ENCODE data around the gene ZCCHC24. TPM values are rescaled to one million over a fixed set of nuclear protein-coding genes. Genes with fewer than 3 reads are reported as not detected.

Gene ZCCHC24
- polyA plus RNA-seq, 4 donors = 0.89 to 13.0 (median 11.4) TPM

- H3K4me3 ChIP-seq (ENCODE audit: low read depth in 1 of 3, low read length in 3 of 3) = peak overlapping the region; percentile 65 to 92 (median 79)
- no peaks in the 10 kb centered on the region for H3K9me3 ChIP-seq (ENCODE audit: control insufficient read depth in 2 of 2, insufficient read depth in 1 of 2, low read depth in 1 of 2, low read length in 1 of 2)
- DNase-seq (no peak), FAIRE-seq (no peak)
- peaks cover 3 to 30% (median 7%) of the 10 kb centered on the region in 3 donors for H3K4me1 ChIP-seq (ENCODE audit: control insufficient read depth in 3 of 3, insufficient read depth in 2 of 3, low read depth in 1 of 3, low read length in 2 of 3)
- peaks cover 11 to 54% (median 21%) of the 10 kb centered on the region in 3 donors for H3K36me3 ChIP-seq (ENCODE audit: control insufficient read depth in 3 of 3, insufficient read depth in 2 of 3, low read depth in 1 of 3, low read length in 3 of 3)
- WGBS, 3 donors = 42 to 58% (median 42%) methylated on average over 3 of the region's 3 CpGs
- no peaks in the 10 kb centered on the region for H3K27me3 ChIP-seq (ENCODE audit: control insufficient read depth in 3 of 3, insufficient read depth in 3 of 3, low read length in 3 of 3)
- H3K27ac ChIP-seq (ENCODE audit: low read depth in 1 of 3, low read length in 2 of 3) = peak overlapping the region; percentile 34 to 92 (median 74)
Measured at GRCh38 chr10:79348640-79348988, 96.8 kb downstream of the ZCCHC24 start.

GRCh38 chr10:79347894-79348639 is 97.4 kb downstream of the ZCCHC24 start:
- Histone ChIP-seq H3K9me3 (ENCODE audit: control insufficient read depth in 2 of 2, insufficient read depth in 1 of 2, low read depth in 1 of 2, low read length in 1 of 2) (no peaks in the 10 kb centered on the region), H3K4me3 (ENCODE audit: low read depth in 1 of 3, low read length in 3 of 3) (peak overlapping the region; percentile 65 to 92 (median 79)), H3K27ac (ENCODE audit: low read depth in 1 of 3, low read length in 2 of 3) (peak overlapping the region; percentile 74 to 92 (median 83)), H3K27me3 (ENCODE audit: control insufficient read depth in 3 of 3, insufficient read depth in 3 of 3, low read length in 3 of 3) (no peaks in the 10 kb centered on the region), H3K36me3 (ENCODE audit: control insufficient read depth in 3 of 3, insufficient read depth in 2 of 3, low read depth in 1 of 3, low read length in 3 of 3) (peaks cover 11 to 48% (median 21%) of the 10 kb centered on the region in 3 donors), H3K4me1 (ENCODE audit: control insufficient read depth in 3 of 3, insufficient read depth in 2 of 3, low read depth in 1 of 3, low read length in 2 of 3) (peaks cover 3 to 33% (median 7%) of the 10 kb centered on the region in 3 donors)
- 2 to 6% (median 2%) methylated on average over 32 to 34 of the region's 34 CpGs for whole genome bisulfite sequencing, 3 donors
- peak; percentile 72 to 89 for DNase-seq
- no peak for FAIRE-seq

GRCh38 chr10:79347226-79347893 is 98.1 kb downstream of the ZCCHC24 start, which contains the start of gene PPIF:
PPIF (plus strand) TSS chr10:79347469; CDS start chr10:79347549, 80 bp downstream.
- no peak for FAIRE-seq
- WGBS, 3 donors = 0 to 1% (median 1%) methylated on average over 44 to 77 of the region's 77 CpGs
- peak within 1 kb of the TSS; percentile 74 to 92 (median 83) for H3K27ac ChIP-seq (ENCODE audit: low read depth in 1 of 3, low read length in 2 of 3)
- H3K4me1 ChIP-seq (ENCODE audit: control insufficient read depth in 3 of 3, insufficient read depth in 2 of 3, low read depth in 1 of 3, low read length in 2 of 3) = peaks cover 3 to 34% (median 7%) of the 10 kb centered on the region in 3 donors
- H3K4me3 ChIP-seq (ENCODE audit: low read depth in 1 of 3, low read length in 3 of 3) = peak within 1 kb of the TSS; percentile 65 to 92 (median 79)
- peak; percentile 95 to 97 for DNase-seq
- H3K9me3 ChIP-seq (ENCODE audit: control insufficient read depth in 2 of 2, insufficient read depth in 1 of 2, low read depth in 1 of 2, low read length in 1 of 2) = no peaks in the 10 kb centered on the region
- no peaks in the 10 kb centered on the region for H3K27me3 ChIP-seq (ENCODE audit: control insufficient read depth in 3 of 3, insufficient read depth in 3 of 3, low read length in 3 of 3)
- peaks cover 5 to 41% (median 14%) of the 10 kb centered on the region in 3 donors for H3K36me3 ChIP-seq (ENCODE audit: control insufficient read depth in 3 of 3, insufficient read depth in 2 of 3, low read depth in 1 of 3, low read length in 3 of 3)

GRCh38 chr10:79346388-79347225 is 98.8 kb downstream of the ZCCHC24 start:
- WGBS, 3 donors = 62 to 63% (median 62%) methylated on average over 12 of the region's 12 CpGs
- no peak for FAIRE-seq
- peaks cover 0 to 34% (median 8%) of the 10 kb centered on the region in 3 donors for H3K36me3 ChIP-seq (ENCODE audit: control insufficient read depth in 3 of 3, insufficient read depth in 2 of 3, low read depth in 1 of 3, low read length in 3 of 3)
- no peak overlapping the region for H3K27ac ChIP-seq (ENCODE audit: low read depth in 1 of 3, low read length in 2 of 3)
- no peaks in the 10 kb centered on the region for H3K9me3 ChIP-seq (ENCODE audit: control insufficient read depth in 2 of 2, insufficient read depth in 1 of 2, low read depth in 1 of 2, low read length in 1 of 2)
- H3K27me3 ChIP-seq (ENCODE audit: control insufficient read depth in 3 of 3, insufficient read depth in 3 of 3, low read length in 3 of 3) = no peaks in the 10 kb centered on the region
- H3K4me1 ChIP-seq (ENCODE audit: control insufficient read depth in 3 of 3, insufficient read depth in 2 of 3, low read depth in 1 of 3, low read length in 2 of 3) = peaks cover 3 to 34% (median 7%) of the 10 kb centered on the region in 3 donors
- no peak overlapping the region for H3K4me3 ChIP-seq (ENCODE audit: low read depth in 1 of 3, low read length in 3 of 3)
- DNase-seq = no peak

- Histone ChIP-seq H3K27me3 (ENCODE audit: control insufficient read depth in 3 of 3, insufficient read depth in 3 of 3, low read length in 3 of 3) (no peaks in the 10 kb centered on the region), H3K4me1 (ENCODE audit: control insufficient read depth in 3 of 3, insufficient read depth in 2 of 3, low read depth in 1 of 3, low read length in 2 of 3) (peaks cover 3 to 34% (median 7%) of the 10 kb centered on the region in 3 donors), H3K9me3 (ENCODE audit: control insufficient read depth in 2 of 2, insufficient read depth in 1 of 2, low read depth in 1 of 2, low read length in 1 of 2) (no peaks in the 10 kb centered on the region), H3K27ac (ENCODE audit: low read depth in 1 of 3, low read length in 2 of 3) (no peak overlapping the region), H3K4me3 (ENCODE audit: low read depth in 1 of 3, low read length in 3 of 3) (no peak overlapping the region), H3K36me3 (ENCODE audit: control insufficient read depth in 3 of 3, insufficient read depth in 2 of 3, low read depth in 1 of 3, low read length in 3 of 3) (peaks cover 0 to 29% (median 8%) of the 10 kb centered on the region in 3 donors)
- DNase-seq (no peak), FAIRE-seq (no peak)
- 92 to 95% (median 93%) methylated on average over 2 of the region's 2 CpGs for WGBS, 3 donors
Measured at GRCh38 chr10:79346012-79346340, 99.4 kb downstream of the ZCCHC24 start.

GRCh38 chr10:79345241-79346011 is 100.0 kb downstream of the ZCCHC24 start:
- Histone ChIP-seq H3K4me1 (ENCODE audit: control insufficient read depth in 3 of 3, insufficient read depth in 2 of 3, low read depth in 1 of 3, low read length in 2 of 3) (peaks cover 3 to 34% (median 7%) of the 10 kb centered on the region in 3 donors), H3K9me3 (ENCODE audit: control insufficient read depth in 2 of 2, insufficient read depth in 1 of 2, low read depth in 1 of 2, low read length in 1 of 2) (no peaks in the 10 kb centered on the region), H3K36me3 (ENCODE audit: control insufficient read depth in 3 of 3, insufficient read depth in 2 of 3, low read depth in 1 of 3, low read length in 3 of 3) (peaks cover 0 to 23% (median 4%) of the 10 kb centered on the region in 3 donors), H3K27ac (ENCODE audit: low read depth in 1 of 3, low read length in 2 of 3) (peak overlapping the region in 1 of 3 donors; percentile 7), H3K4me3 (ENCODE audit: low read depth in 1 of 3, low read length in 3 of 3) (no peak overlapping the region), H3K27me3 (ENCODE audit: control insufficient read depth in 3 of 3, insufficient read depth in 3 of 3, low read length in 3 of 3) (no peaks in the 10 kb centered on the region)
- WGBS, 3 donors = 65 to 72% (median 65%) methylated on average over 5 of the region's 5 CpGs
- no peak for FAIRE-seq
- DNase-seq = peak in 1 of 2 donors; percentile 41

- peaks cover 3 to 29% (median 7%) of the 10 kb centered on the region in 3 donors for H3K4me1 ChIP-seq (ENCODE audit: control insufficient read depth in 3 of 3, insufficient read depth in 2 of 3, low read depth in 1 of 3, low read length in 2 of 3)
- 43 to 67% (median 56%) methylated on average over 3 of the region's 3 CpGs for WGBS, 3 donors
- FAIRE-seq (no peak), DNase-seq (peak; percentile 44 to 62)
- no peaks in the 10 kb centered on the region for H3K27me3 ChIP-seq (ENCODE audit: control insufficient read depth in 3 of 3, insufficient read depth in 3 of 3, low read length in 3 of 3)
- peak overlapping the region in 1 of 3 donors; percentile 10 for H3K27ac ChIP-seq (ENCODE audit: low read depth in 1 of 3, low read length in 2 of 3)
- no peak overlapping the region for H3K4me3 ChIP-seq (ENCODE audit: low read depth in 1 of 3, low read length in 3 of 3)
- peaks cover 0 to 15% (median 0%) of the 10 kb centered on the region in 3 donors for H3K36me3 ChIP-seq (ENCODE audit: control insufficient read depth in 3 of 3, insufficient read depth in 2 of 3, low read depth in 1 of 3, low read length in 3 of 3)
- H3K9me3 ChIP-seq (ENCODE audit: control insufficient read depth in 2 of 2, insufficient read depth in 1 of 2, low read depth in 1 of 2, low read length in 1 of 2) = no peaks in the 10 kb centered on the region
Measured at GRCh38 chr10:79344502-79345195, 100.8 kb downstream of the ZCCHC24 start.

Measured in small intestine (tissue), 7 donors.